DMS 273 (cell line): ENCODE results near the gene NAMPT.
"Not testable (repeated sequence)": the region's sequence is repeated elsewhere in the genome, so short reads cannot be mapped to it uniquely, and the experiment has no call there.

ENCODE experiments used
- DNase-seq: peaks from one replicate; lab custom pipeline; 2025; ENCODE audit not compliant: unreplicated experiment; lab: John Stamatoyannopoulos, UW

The NAMPT gene

DNA sequence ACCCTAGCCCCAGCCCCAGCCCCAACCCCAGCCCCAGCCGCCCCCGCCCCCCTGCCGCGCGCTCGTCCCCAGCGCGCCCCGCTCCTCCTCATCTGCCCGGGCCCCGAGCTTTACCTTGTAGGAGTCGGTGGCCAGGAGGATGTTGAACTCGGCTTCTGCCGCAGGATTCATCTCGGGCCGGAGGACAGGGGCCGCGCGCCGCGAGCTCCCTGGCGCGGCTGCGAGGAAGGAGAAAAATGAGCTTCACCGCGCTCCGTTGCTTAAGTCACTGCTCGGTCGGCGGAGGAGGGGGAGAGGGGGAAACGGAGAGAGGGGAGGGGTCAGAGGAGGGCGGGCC lies at the start of gene NAMPT:
Gene NAMPT (minus strand): TSS at position 270 of the 337 bp plus-strand sequence. CDS start 99 bp downstream, at position 171.
- no peak for DNase-seq

DNA sequence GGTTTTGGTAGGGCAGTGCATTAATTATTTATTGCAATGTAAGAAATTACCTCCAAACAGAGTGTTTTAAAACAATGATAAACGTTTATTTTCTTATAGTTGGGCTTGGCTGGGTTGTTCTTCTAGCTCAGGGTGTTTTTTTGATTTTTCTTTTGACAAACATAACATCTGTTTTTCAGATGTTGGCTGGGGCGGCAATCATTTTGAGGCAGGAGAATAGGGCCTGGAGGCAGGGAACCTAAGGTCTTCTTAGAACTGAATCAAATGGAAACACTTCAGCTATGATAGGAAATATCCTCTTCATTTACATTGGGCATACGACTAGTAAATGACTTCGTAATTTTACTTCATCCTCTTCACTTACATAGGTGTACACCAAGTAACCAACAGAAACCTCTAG lies 47.4 kb upstream of the NAMPT start:
- DNase-seq = no peak

DNA sequence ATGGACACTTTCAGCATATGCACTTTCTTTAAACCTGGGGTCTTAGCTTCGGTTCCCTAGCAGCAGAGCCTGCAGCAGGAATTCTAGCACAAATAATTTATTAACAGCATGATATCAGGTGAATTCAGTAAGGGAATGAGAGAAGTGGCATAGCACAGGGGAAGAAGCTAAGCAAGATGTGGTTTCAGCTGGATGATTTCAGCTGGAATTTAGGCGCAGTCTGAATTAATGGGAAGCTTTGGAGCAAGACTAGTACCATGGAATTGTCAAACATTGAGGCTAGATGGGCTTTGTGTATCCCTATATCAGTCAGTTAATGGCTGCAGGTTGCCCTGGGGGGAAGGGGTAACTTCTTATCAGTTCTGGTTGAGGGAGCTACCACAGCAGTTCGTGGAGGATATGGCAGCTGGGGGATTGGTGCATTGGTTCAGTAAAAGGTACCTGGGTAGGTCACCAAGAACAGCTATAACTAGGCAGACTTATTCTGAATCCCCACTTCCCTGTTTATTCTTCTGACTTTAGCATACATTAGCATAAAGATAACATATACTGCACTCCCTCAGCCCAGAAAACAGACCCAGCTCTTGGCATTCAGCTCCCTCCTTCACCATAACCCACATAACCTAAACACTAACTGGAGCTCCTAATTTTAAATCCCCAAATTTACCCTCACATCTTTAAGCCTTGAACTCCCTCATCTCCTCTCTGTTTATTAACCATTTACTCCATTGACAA lies 46.8 kb upstream of the NAMPT start:
- no peak for DNase-seq

DNA sequence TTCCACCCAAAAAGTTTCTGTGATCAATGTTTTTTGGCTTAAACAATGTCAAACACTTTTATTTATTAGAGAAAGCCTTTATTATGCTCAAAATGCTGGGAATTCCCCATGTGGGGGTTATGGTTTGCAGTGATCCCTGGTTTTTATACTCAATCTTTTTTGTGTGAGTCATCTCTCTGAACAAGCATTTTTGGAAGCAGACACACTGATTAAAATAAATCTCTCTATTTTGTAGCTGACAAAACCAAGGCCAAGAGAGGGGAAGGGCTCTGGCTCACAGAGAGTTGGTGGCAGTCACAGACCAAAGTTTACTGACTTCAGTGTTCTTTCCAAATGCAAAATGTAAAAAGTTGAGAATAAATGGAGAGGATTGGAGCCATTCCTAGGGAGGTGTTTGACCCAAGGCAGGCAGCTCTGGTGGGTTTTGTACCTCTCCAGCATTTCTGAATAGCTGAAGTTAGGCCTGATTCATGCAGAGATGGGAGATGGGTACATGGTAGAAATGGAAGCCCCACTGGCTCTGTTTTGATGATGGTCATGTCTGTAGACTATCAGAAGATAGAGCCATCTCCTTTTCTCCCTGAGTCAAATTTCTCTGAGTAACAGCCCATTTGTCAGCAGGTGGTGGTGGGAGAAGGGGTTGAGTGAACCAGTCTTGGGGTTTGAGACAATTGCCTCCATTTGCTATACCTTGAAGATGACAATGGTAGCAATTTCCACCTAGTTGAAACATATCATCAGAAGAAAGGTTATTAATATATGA lies 45.4 kb upstream of the NAMPT start:
- no peak for DNase-seq

DNA sequence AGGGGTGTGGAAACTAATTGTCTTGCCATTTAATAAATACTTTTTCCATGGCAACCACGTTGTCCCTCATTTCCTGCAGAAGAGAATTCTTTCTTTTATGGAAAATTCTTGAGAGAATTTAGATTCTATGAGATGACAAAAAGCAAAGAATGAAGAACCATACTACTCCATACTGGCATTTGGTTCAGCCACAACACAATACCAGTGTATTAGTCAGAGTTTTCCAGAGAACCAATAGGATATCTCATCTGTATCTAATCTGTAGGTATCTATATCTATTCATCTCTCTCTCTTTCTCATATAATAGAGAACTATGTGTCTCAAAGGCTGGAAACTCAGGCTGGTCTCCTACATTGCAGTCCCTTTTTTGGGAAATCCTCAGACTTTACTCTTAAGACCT lies 44.6 kb upstream of the NAMPT start:
- no peak for DNase-seq

DNA sequence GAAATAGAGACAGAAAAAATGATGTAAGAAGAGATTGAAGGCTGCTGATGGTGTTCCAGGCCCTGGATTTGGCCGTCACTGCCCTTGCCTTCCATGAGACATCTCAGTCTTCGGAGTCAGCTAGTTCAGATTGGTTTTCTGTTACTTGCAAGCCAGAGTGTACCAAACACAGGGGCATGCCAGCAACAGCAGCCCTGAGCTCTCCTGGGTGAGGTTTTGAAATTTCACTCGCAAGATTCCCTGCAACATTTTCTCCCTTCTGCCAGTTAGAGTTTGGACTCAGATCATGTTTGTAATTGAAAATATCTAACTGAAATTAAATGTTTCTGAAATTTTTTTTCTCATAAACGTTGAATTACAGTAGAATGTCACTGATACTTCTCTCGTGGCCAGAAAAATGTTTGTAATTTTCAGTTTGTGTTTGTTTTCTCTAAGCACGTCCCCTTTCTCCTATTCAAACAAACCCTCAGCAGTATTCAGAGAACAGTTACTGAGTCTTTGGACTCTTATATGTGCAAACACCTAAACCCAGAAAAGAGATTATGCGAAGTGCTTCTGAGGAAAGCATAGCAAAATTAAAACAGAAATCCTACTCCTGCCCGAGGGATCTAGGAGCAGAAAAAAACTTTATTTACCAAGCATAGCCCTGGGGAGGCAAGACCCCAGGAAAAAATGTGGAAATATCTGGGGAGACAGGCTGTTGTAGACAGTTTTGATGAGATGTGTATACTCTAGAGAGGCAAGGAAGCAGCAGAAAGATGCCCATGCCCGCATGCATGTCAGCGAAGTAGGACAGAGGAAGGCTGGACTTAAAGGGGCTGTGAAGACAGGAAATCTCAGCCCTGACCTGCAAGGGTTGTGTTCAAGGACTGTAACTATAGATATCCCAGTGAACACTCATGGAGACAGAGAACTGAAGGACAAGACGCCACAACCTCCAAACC lies 43.0 kb upstream of the NAMPT start:
- DNase-seq = no peak

DNA sequence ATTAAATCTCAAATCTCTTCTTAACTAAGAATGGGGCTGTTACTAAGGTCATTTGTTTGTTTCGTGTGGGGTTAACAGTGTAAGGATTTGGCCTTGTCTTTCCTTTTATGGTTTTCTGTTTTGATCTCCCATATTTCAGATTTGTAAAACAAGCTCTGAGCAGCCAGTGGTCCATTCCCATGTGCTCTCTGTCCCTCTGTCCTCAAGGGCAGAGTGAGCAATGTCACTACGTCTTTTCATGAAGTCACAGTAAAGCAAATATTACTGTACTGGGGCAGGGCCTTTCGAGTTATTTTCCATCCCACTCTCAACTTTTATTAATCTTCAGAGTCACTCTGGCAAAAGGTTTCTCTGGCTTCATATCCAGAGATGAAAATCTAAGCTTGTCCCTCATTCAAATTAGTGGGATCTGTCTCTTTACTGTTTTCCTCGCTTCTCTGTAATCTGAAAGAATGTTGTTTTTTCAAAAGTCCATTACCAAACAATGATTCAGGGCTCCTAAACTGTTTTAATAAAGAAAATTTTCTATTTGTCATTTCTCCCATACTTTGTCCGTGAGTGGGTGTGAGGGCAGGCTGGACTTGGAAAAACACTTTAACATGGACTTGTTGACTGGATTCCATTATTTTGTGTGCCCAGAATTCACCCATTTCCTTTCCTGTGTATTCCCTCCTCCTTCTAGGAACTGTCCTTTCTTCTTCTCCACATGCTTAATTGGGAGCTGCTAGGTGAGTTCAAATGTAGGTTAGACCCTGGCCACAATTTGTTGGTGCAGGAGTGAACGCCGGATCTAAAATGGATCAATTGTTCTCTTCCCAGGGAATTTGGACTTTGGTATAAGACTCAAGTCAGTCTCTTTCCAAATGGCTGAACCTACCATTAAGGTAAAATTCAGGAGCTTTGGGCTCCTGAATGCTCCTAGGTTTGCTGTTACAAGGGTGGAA lies 42.1 kb upstream of the NAMPT start:
- no peak for DNase-seq

DNA sequence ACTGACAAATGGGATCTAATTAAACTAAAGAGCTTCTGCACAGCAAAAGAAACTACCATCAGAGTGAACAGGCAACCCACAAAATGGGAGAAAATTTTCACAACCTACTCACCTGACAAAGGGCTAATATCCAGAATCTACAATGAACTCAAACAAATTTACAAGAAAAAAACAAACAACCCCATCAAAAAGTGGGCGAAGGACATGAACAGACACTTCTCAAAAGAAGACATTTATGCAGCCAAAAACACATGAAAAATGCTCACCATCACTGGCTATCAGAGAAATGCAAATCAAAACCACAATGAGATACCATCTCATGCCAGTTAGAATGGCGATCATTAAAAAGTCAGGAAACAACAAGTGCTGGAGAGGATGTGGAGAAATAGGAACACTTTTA lies 39.7 kb upstream of the NAMPT start:
- not testable (repeated sequence) for DNase-seq

DNA sequence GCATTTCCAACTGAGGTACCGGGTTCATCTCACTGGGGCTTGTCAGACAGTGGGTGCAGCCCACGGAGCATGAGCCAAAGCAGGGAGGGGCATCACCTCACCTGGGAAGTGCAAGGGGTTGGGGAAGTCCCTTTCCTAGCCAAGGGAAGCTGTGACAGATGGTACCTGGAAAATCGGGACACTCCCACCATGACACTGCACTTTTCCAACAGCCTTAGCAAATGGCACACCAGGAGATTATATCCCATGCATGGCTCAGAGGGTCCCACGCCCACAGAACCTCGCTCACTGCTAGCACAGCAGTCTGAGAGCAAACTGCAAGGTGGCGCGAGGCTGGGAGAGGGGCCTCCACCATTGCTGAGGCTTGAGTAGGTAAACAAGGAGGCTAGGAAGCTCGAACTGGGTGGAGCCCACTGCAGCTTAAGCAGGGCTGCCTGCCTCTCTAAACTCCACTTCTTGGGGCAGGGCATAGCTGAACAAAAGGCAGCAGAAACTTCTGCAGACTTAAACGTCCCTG lies 35.5 kb upstream of the NAMPT start:
- not testable (repeated sequence) for DNase-seq

DNA sequence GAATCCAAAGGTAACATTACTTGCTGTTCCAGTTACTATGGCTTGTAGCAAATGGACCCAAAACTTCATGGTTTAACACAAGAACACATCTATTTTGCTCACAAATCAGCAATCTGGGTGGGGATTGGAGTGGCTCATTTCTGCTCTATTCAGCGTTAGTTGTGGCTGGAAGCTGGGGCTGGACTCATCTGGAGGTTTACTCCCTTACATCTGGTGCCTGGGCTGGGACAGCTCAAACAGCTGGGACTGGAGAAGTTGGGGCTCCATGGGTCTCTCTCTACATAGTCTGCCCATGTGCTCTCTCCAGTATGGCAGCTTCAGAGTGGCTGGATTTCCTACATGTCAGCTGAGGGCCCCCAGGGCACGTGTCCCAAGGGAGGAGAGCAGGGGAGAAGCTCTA lies 33.7 kb upstream of the NAMPT start:
- DNase-seq = no peak

DNA sequence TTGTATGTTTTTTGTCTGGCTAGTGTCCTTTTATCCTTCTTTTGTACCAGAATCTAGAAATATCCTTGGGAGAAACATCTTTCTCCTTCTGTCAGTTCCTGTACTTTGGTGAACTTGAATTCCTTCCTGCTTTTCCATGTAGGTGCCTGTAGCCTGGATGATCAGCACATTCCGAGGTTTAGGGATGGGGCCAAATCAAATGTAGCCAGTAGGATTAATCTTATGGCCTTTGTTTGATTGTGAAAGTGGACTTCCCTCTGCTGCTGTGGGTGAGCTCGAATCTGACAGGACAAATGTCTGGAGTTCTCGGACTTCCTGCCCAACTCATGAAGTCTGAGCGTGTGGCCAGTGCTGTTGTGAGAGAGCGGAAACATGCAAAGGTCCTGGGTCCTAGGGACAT lies 33.2 kb upstream of the NAMPT start:
- DNase-seq = no peak

DNA sequence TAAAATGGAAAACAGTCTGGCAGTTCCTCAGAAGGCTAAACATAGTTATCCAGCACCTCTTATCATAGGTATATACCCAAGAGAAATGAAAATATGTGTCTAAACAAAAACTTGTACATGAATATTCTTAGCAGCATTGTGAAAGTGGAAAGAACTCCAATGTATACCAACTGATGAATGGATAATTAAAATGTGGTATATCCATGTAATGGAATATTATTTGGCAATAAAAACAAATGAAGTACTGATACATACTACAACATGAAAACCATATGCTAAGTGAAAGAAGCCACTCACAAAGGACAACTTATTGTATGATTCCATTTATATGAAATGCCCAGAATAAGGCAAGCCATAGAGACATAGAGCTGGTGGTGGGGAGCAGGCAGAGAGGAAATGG lies 32.2 kb upstream of the NAMPT start:
- DNase-seq = no peak

DNA sequence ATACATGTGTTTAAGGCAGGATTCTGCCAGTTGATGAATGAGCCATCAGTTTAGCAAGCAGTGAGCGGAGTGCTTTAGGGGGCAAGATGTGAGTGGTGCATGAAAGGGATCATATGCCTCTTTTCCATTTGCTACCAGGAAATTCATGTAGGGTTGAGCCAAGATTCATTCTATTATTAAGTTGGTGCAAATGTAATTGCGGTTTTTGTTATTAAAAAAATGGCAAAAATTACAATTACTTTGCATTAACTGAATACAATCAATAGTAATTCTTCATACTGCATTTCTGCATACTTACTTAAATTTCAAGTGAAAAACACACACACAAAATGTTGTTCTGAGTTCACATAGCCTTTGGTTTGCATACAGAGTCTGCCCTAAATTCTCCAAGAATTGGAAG lies 30.1 kb upstream of the NAMPT start:
- no peak for DNase-seq

DNA sequence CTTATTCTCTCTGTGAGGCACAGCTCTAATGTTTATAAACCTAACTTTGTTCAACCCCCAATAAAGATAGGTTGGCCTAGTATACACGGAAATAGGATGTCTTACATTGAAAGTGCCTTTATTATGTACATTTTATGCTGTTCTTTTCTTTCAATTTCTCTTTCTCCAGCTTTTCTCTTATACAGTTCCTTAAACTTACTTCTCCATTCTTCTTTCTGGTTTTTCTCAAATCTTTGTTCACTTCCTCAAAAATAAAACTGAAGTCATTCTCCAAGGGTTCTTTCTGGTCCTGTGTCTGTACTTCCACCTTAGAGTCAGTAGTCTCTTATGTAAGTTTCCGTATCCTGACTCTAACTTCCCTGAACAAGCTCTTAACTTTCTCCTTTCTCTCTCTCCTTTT lies 29.2 kb upstream of the NAMPT start:
- no peak for DNase-seq

DNA sequence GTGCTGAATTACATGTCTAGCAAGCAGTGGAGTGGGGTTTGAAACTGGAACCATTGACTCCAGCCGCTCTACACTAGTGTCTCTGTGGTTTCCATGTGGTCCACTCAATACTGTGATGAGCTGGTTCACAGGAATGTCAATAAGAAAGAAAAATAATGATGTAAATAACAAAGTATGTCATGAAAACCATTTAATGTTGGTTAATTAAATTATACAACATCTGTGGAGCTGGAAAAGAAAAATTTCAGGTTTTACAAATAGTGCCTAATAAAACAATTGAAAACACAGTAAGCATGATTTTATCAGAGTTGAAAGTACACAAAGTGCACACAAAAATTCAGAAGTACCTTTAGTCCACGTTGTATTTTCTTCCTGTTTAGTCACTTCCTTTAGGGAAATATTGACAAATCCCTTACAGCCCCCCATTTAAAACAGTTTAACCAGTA lies 28.7 kb upstream of the NAMPT start:
- DNase-seq = no peak

DNA sequence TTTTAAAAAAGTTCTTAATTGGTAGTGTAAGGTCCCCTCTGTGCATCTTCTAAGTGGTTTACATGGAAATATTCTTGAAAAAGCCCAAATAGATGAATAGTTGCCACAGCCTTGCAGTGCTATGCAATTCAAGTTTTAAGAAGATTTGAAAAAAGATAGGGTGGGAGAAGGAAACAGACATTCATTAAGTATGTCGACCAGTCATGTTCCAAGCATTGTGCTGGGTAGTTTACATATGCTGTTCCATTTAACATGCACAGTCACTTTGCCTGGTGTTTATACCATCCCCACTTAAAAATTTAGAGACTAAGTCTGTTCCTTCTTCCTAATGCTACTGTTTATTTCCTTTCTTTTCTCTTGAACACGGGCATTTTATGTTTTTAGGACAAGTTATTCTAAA lies 28.1 kb upstream of the NAMPT start:
- DNase-seq = no peak

DNA sequence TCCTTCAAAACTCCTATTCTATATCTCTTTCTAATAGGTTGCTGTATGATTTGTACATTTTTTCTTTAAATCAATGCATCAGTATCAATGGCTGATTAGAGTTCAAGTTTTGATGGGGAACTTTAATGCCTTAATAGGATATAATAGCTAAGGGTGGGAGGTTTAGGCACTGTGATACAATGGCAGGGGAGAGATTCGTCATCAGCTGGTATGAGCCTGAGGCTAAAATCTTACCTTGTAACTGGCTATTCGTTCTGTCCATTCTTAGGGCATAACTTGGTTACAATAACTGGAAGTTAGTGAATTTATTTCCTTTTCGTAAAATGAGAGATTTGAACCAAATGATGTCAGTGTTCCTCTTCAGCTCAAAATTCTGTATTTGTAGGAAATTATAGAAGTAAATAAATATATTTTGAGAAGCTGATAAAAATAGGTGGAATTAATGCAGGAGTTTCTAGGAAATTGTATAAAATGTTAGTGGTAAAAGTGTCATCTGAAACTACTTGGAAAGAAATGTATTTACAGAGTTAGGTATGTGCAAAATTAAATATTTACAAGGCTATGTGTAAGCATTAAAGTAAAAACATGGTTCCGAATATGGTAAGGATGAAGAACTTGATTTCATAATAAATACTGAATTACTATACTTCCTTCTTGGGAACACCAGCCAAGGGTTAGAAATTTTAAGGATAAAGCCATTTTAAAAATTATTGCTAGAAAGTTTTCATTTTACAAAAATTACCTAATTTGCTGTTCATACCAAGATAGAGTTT lies 27.5 kb upstream of the NAMPT start:
- no peak for DNase-seq

DNA sequence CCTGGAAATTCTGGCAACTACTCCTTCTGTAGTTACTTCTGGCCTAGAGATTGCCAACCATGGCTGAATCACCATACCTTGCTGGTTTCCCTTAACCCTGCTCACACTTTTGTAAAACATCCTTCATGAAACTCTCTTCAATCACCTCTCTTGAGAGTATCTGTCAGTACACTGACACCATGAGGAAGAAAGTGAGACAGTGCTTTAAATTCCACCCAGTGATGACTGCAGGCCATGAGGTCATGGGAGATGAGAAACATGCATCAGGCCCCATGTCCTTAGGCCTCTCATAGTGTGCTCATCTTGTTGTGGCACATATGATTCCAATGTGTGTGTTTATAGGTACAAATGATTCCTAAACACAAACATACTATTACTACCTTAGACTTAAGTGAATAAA lies 24.6 kb upstream of the NAMPT start:
- no peak for DNase-seq

DNA sequence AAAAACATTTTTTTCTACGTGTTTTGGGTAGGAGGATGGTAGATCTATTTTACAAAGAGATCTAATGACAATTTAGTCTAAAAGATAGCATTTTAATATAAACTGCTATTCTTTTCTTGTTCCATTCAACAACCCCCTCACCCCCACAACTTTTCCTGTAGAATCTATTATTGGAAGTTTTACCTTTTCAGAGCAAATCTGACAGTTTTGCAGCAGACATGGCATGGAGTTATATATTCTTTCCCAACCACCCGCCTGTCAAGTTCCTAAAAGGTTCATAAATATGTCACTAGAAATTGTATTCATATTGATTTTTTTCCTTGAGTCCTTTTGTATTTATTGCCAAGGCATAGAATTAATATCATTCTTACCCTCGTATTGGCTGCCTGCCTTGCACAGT lies 21.5 kb upstream of the NAMPT start:
- DNase-seq = no peak

DNA sequence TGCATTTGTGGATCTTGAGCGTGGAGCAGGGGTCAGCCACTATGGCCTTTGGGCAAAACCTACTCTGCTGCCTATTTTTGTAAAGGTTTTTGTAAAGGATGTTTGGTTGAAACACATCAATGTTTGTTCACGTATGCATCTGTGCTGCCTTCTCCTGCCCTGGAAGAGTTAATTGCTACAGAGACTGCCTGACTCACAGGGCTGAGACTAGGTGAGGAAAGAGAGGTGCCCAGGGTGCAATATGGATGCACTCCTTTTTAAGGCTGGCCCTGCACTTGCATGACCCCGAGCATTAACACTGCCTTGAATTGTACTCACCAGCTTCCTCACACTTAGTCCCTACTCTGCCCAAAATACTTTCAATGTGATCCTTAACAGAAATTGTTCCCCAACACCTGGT lies 20.9 kb upstream of the NAMPT start:
- no peak for DNase-seq
